ENCODE data around the gene MPST.

The MPST gene

GRCh38 chr22:36990457-36990856 lies 29.1 kb upstream of the MPST start:
- no peak overlapping the region for H3K4me3 ChIP-seq (ENCODE audit: control insufficient read depth, low read depth, low read length)
- TF ChIP-seq CTCF (IDR thresholded peaks at IDR 0.05; ENCODE audit: control insufficient read depth, insufficient read depth, low read depth, low read length, missing control alignments), result no peak
- no peak for DNase-seq (ENCODE audit: low read depth)

GRCh38 chr22:36991206-36991605 lies 28.3 kb upstream of the MPST start:
- H3K4me3 ChIP-seq (ENCODE audit: control insufficient read depth, low read depth, low read length), result no peak overlapping the region
- no peak for DNase-seq (ENCODE audit: low read depth)
- no peak for TF ChIP-seq CTCF (IDR thresholded peaks at IDR 0.05; ENCODE audit: control insufficient read depth, insufficient read depth, low read depth, low read length, missing control alignments)

GRCh38 chr22:36997746-36998145 lies 21.8 kb upstream of the MPST start:
- H3K4me3 ChIP-seq (ENCODE audit: control insufficient read depth, low read depth, low read length), result no peak overlapping the region
- no peak for DNase-seq (ENCODE audit: low read depth)
- TF ChIP-seq CTCF (IDR thresholded peaks at IDR 0.05; ENCODE audit: control insufficient read depth, insufficient read depth, low read depth, low read length, missing control alignments), result no peak

GRCh38 chr22:36998620-36999351 lies 20.8 kb upstream of the MPST start:
- H3K4me3 ChIP-seq (ENCODE audit: control insufficient read depth, low read depth, low read length), result no peak overlapping the region
- TF ChIP-seq CTCF (IDR thresholded peaks at IDR 0.05; ENCODE audit: control insufficient read depth, insufficient read depth, low read depth, low read length, missing control alignments), result no peak
- DNase-seq (ENCODE audit: low read depth), result no peak

GRCh38 chr22:36999463-36999862 lies 20.1 kb upstream of the MPST start:
- H3K4me3 ChIP-seq (ENCODE audit: control insufficient read depth, low read depth, low read length), result no peak overlapping the region
- DNase-seq (ENCODE audit: low read depth), result no peak
- no peak for TF ChIP-seq CTCF (IDR thresholded peaks at IDR 0.05; ENCODE audit: control insufficient read depth, insufficient read depth, low read depth, low read length, missing control alignments)

GRCh38 chr22:37000676-37001534 lies 18.6 kb upstream of the MPST start:
- DNase-seq (ENCODE audit: low read depth), result no peak
- no peak for TF ChIP-seq CTCF (IDR thresholded peaks at IDR 0.05; ENCODE audit: control insufficient read depth, insufficient read depth, low read depth, low read length, missing control alignments)
- H3K4me3 ChIP-seq (ENCODE audit: control insufficient read depth, low read depth, low read length), result no peak overlapping the region

All from AG09309 (cell line).